DOHH2 (cell line): ENCODE data around the gene EFCAB14.
"Not testable (repeated sequence)": the region's sequence is repeated elsewhere in the genome, so short reads cannot be mapped to it uniquely, and the experiment has no call there.

Source experiments
- H3F3A ChIP-seq: fragments of 200-600 bp; sonication (generic), shearing (Covaris generic); 2 replicates; pipeline ENCODE4 v1.6.0; 2016; ENCODE audit warnings: antibody characterized with exemption, mild to moderate bottlenecking; ENCODE audit not compliant: control insufficient read depth, insufficient read depth
- H3K27ac ChIP-seq: fragments of 200-600 bp; sonication (generic); 2 replicates; pipeline ENCODE4 v1.5.1; 2014; ENCODE audit warnings: low read depth, mild to moderate bottlenecking, low read length, moderate library complexity
- H3K27me3 ChIP-seq: fragments of 200-600 bp; sonication (generic); 2 replicates; pipeline ENCODE4 v1.6.1; 2014; ENCODE audit warnings: mild to moderate bottlenecking, low read length, mixed read lengths; ENCODE audit not compliant: control insufficient read depth
- H3K36me3 ChIP-seq: fragments of 200-600 bp; sonication (generic); 2 replicates; pipeline ENCODE4 v1.6.1; 2014; ENCODE audit warnings: mild to moderate bottlenecking, low read length, moderate library complexity, mixed read lengths; ENCODE audit not compliant: control insufficient read depth
- H3K4me1 ChIP-seq: fragments of 200-600 bp; sonication (generic); 2 replicates; pipeline ENCODE4 v1.6.1; 2014; ENCODE audit warnings: mild to moderate bottlenecking, low read length, mixed read lengths; ENCODE audit not compliant: control insufficient read depth
- H3K4me2 ChIP-seq: fragments of 200-600 bp; sonication (generic); 2 replicates; pipeline ENCODE4 v1.6.0; 2014; ENCODE audit warnings: mild to moderate bottlenecking, low read length, moderate library complexity
- H3K4me3 ChIP-seq: fragments of 200-600 bp; sonication (generic); 2 replicates; pipeline ENCODE4 v1.5.1; 2014; ENCODE audit warnings: mild to moderate bottlenecking, low read length, mixed read lengths
- H3K79me2 ChIP-seq: fragments of 200-600 bp; sonication (generic); 2 replicates; pipeline ENCODE4 v1.6.1; 2014; ENCODE audit warnings: mild to moderate bottlenecking, low read length, mixed read lengths; ENCODE audit not compliant: control insufficient read depth
- H3K9me2 ChIP-seq: fragments of 200-600 bp; sonication (generic); replicated peaks from 2 replicates; pipeline ENCODE4 v1.6.1; 2014; ENCODE audit warnings: mild to moderate bottlenecking, low read length, mixed read lengths; ENCODE audit not compliant: control insufficient read depth
- H3K9me3 ChIP-seq: fragments of 200-600 bp; sonication (generic); 2 replicates; pipeline ENCODE4 v1.6.1; 2014; ENCODE audit warnings: antibody characterized with exemption, low read length, mixed read lengths; ENCODE audit not compliant: control insufficient read depth, insufficient read depth
- H4K20me1 ChIP-seq: fragments of 200-600 bp; sonication (generic); 2 replicates; pipeline ENCODE4 v1.6.0; 2014; ENCODE audit warnings: low read depth, mild to moderate bottlenecking, antibody characterized with exemption, low read length, moderate library complexity; ENCODE audit not compliant: control insufficient read depth, insufficient read depth
- CTCF ChIP-seq: fragments of 200-600 bp; sonication (generic); IDR thresholded peaks from one replicate; pipeline ENCODE4 v1.5.1; 2014; ENCODE audit warnings: antibody characterized with exemption, mild to moderate bottlenecking, low read depth, low read length; ENCODE audit not compliant: poor library complexity, severe bottlenecking
- EZH2phosphoT487 ChIP-seq: fragments of 200-600 bp; sonication (generic); IDR thresholded peaks from 2 replicates; pipeline ENCODE4 v1.6.1; 2017; ENCODE audit warnings: borderline replicate concordance, mild to moderate bottlenecking, antibody characterized with exemption, low read length, moderate library complexity, mixed read lengths

The EFCAB14 gene

DNA sequence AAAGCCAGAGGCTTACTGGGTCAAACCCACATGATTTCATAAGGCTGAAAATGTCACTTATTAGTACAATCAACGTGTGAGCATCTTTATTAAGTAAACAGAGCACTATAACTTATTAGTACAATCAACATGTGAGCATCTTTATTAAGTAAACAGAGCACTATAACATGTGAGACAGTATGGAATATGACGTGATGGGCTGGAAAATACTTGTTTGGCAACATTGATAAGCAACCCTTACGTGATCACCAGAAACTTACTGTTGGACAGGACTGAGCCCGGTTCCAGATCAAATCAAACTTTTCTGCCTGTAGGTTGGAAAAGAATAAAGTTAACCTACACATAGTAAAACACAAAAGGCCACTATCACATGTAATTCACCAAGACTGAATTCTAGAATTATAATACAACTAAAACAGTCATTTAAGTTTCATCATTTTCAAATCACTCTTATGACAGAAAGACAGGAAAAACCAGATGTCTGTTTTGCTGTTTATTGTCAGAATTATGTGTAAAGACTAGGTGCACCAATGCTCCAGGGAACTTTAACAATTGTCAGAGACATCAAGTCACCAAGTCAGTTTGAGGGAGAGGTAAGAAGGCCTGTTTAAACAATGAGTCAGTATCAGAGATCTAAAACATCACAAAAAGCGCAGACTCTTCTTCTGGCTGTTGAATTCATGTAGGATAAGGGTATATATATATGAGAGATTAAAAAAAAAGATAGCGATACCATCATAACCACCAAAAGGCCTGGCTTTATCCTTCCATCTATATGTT, 66.4 kb downstream of the EFCAB14 start:
- Histone ChIP-seq H3K4me3 (no peak overlapping the region), H3K79me2 (no peaks in the 10 kb centered on the region), H3K27me3 (no peaks in the 10 kb centered on the region), H3K4me1 (no peaks in the 10 kb centered on the region), H3K27ac (no peak overlapping the region), H3K36me3 (peaks cover 57% of the 10 kb centered on the region), H3K4me2 (no peak overlapping the region), H4K20me1 (no peaks in the 10 kb centered on the region), H3K9me3 (no peaks in the 10 kb centered on the region), H3F3A (no peaks in the 10 kb centered on the region), H3K9me2 (no peaks in the 10 kb centered on the region)
- no peak for TF ChIP-seq CTCF

DNA sequence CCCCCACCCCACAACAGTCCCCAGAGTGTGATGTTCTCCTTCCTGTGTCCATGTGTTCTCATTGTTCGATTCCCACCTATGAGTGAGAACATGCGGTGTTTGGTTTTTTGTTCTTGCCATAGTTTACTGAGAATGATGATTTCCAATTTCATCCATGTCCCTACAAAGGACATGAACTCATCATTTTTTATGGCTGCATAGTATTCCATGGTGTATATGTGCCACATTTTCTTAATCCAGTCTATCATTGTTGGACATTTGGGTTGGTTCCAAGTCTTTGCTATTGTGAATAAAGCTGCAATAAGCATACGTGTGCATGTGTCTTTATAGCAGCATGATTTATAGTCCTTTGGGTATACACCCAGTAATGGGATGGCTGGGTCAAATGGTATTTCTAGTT, 67.8 kb downstream of the EFCAB14 start:
- H3K79me2 ChIP-seq, H3K27me3 ChIP-seq, H3F3A ChIP-seq, H4K20me1 ChIP-seq, H3K9me3 ChIP-seq, H3K27ac ChIP-seq, H3K4me2 ChIP-seq, H3K9me2 ChIP-seq, H3K4me3 ChIP-seq, H3K4me1 ChIP-seq: not testable (repeated sequence)
- H3K36me3 ChIP-seq, result peaks cover 45% of the 10 kb centered on the region

- Histone ChIP-seq H3K27me3 (no peaks in the 10 kb centered on the region), H3K4me3 (no peak overlapping the region), H3K4me2 (no peak overlapping the region), H3K4me1 (no peaks in the 10 kb centered on the region), H3K79me2 (no peaks in the 10 kb centered on the region), H3K36me3 (peaks cover 38% of the 10 kb centered on the region), H3F3A (no peaks in the 10 kb centered on the region), H3K27ac (no peak overlapping the region), H4K20me1 (no peaks in the 10 kb centered on the region), H3K9me3 (no peaks in the 10 kb centered on the region), H3K9me2 (no peaks in the 10 kb centered on the region)
- TF ChIP-seq EZH2phosphoT487 (no peak), CTCF (no peak)
Observed at GRCh38 chr1:46650491-46650890, 68.4 kb downstream of the EFCAB14 start.

- Histone ChIP-seq H3F3A (no peaks in the 10 kb centered on the region), H3K79me2 (no peaks in the 10 kb centered on the region), H3K27me3 (no peaks in the 10 kb centered on the region), H3K4me1 (no peaks in the 10 kb centered on the region), H3K9me2 (no peaks in the 10 kb centered on the region), H3K4me2 (no peak overlapping the region), H4K20me1 (no peaks in the 10 kb centered on the region), H3K9me3 (no peaks in the 10 kb centered on the region), H3K4me3 (no peak overlapping the region), H3K36me3 (peaks cover 33% of the 10 kb centered on the region), H3K27ac (no peak overlapping the region)
- no peak for TF ChIP-seq EZH2phosphoT487
- no peak for TF ChIP-seq CTCF
Observed at GRCh38 chr1:46649764-46650163, 69.2 kb downstream of the EFCAB14 start.
